K562 (cell line): ENCODE results near the gene BSDC1. TPM values are rescaled to one million over a fixed set of nuclear protein-coding genes. Genes with fewer than 3 reads are reported as not detected.
A peak's percentile ranks its signal among the peaks of the same experiment; 100 is the strongest.

ENCODE experiments used
- ATAC-seq: fragments of 200-7000 bp; cut with Tn5 transposase; 3 replicates; pipeline ENCODE4 v1.9.1; 2020; ENCODE audit warnings: moderate library complexity
- BruUV-seq: library from RNA; stranded (reverse); fragments of 400-500 nt; replicated peaks from 2 replicates; lab custom pipeline; 2021; lab: Mats Ljungman, UMichigan
- CTCF ChIA-PET: fragments of 300-600 bp; formaldehyde crosslinking; extraction: SDS; loops from one replicate; lab custom pipeline; 2021; ENCODE audit warnings: low intra/inter-chr PET ratio; lab: Yijun Ruan, JAX
- POLR2A ChIA-PET: fragments of 300-600, 350-650 bp; sonication (Branson Sonifier 250); formaldehyde crosslinking; extraction: SDS; loops from one replicate; lab custom pipeline; 2021; ENCODE audit warnings: antibody characterized with exemption, inconsistent platforms; lab: Yijun Ruan, JAX
- DNase-seq, 4 experiments: peaks; one replicate each; pipeline versions ENCODE4 v3.0.0 to v3.0.0-alpha.2; 2011 to 2018; ENCODE audit warnings: low spot score in 3 of 4, mixed read lengths in 3 of 4; ENCODE audit errors: extremely low read depth in 1 of 4
- FAIRE-seq: peaks from 2 replicates; lab custom pipeline; 2011; peaks lifted over from hg19 to GRCh38; lab: Jason Lieb, UNC
- H2AFZ ChIP-seq: 2 replicates; pipeline ENCODE4 v1.6.0; 2011; ENCODE audit warnings: low read depth, low read length, control low read depth, inconsistent platforms
- H3K27ac ChIP-seq: fragments of 200-600 bp; 3 replicates; pipeline ENCODE4 v1.8.0; 2011; ENCODE audit warnings: low read depth, mild to moderate bottlenecking, control low read depth, inconsistent platforms, low read length, moderate library complexity, mixed read lengths; ENCODE audit errors: extremely low read depth
- H3K27me3 ChIP-seq, 2 experiments: fragments of 300-600 bp in 1 of 2; 2 replicates in 1 of 2; 3 replicates in 1 of 2; pipeline versions ENCODE4 v1.6.0 to v1.8.0; 2011; ENCODE audit warnings: inconsistent platforms in 2 of 2, low read length in 2 of 2, mild to moderate bottlenecking in 1 of 2, mixed read lengths in 1 of 2, moderate library complexity in 1 of 2; ENCODE audit not compliant: control insufficient read depth in 2 of 2, insufficient read depth in 2 of 2
- H3K36me3 ChIP-seq: fragments of 300-600 bp; 3 replicates; pipeline ENCODE4 v1.8.0; 2011; ENCODE audit warnings: mild to moderate bottlenecking, low read length, inconsistent platforms; ENCODE audit not compliant: control insufficient read depth, insufficient read depth
- H3K4me1 ChIP-seq, 2 experiments: fragments of 200-600 bp in 1 of 2; replicated peaks in 1 of 2; 2 replicates in 1 of 2; 3 replicates in 1 of 2; pipeline versions ENCODE4 v1.5.1 to v1.8.0; 2011; ENCODE audit warnings: inconsistent platforms in 2 of 2, low read length in 2 of 2, mild to moderate bottlenecking in 1 of 2, mixed read lengths in 1 of 2, moderate library complexity in 1 of 2; ENCODE audit not compliant: control insufficient read depth in 2 of 2, insufficient read depth in 2 of 2
- H3K4me2 ChIP-seq: 2 replicates; pipeline ENCODE4 v1.6.1; 2011; ENCODE audit warnings: low read length, control low read depth, inconsistent platforms, mixed read lengths; ENCODE audit not compliant: insufficient read depth
- H3K4me3 ChIP-seq: fragments of 200-600 bp; sonication (generic), shearing (Covaris generic); 2 replicates; pipeline ENCODE4 v1.5.1; 2016; ENCODE audit warnings: control low read depth, inconsistent platforms
- H3K79me2 ChIP-seq: fragments of 200-600 bp; 3 replicates; pipeline ENCODE4 v1.8.0; 2011; ENCODE audit warnings: low read length, inconsistent platforms; ENCODE audit not compliant: control insufficient read depth, insufficient read depth
- H3K9ac ChIP-seq, 2 experiments: 2 replicates each; pipeline versions ENCODE4 v1.6.0 to v1.6.1; 2011; ENCODE audit warnings: low read depth in 2 of 2, low read length in 2 of 2, control low read depth in 1 of 2, inconsistent platforms in 1 of 2, mild to moderate bottlenecking in 1 of 2, mixed read lengths in 1 of 2; ENCODE audit not compliant: insufficient read depth in 1 of 2
- H3K9me1 ChIP-seq: one replicate; pipeline ENCODE4 v1.6.0; 2011; ENCODE audit warnings: inconsistent platforms, mild to moderate bottlenecking, low read length, moderate library complexity; ENCODE audit not compliant: control insufficient read depth, insufficient read depth
- H3K9me3 ChIP-seq: replicated peaks from 2 replicates; pipeline ENCODE4 v1.5.1; 2011; ENCODE audit warnings: low read depth, low read length, inconsistent platforms; ENCODE audit not compliant: control insufficient read depth, insufficient read depth
- H4K20me1 ChIP-seq: replicated peaks from 2 replicates; pipeline ENCODE4 v1.6.1; 2011; ENCODE audit warnings: low read length, inconsistent platforms, mixed read lengths; ENCODE audit not compliant: control insufficient read depth, insufficient read depth
- CEBPG ChIP-seq, 3 experiments: fragments of 200-800 bp in 1 of 3; sonication (Bioruptor generic) in 1 of 3; sonication (generic) in 1 of 3; formaldehyde crosslinking in 1 of 3; IDR thresholded peaks in 2 of 3; conservative IDR thresholded peaks in 1 of 3; 2 replicates each; pipeline versions ENCODE4 v1.6.1 to v1.8.0; 2016 to 2022; ENCODE audit warnings: missing compliant biosample characterization in 2 of 3, missing genetic modification characterization in 2 of 3, mild to moderate bottlenecking in 1 of 3, missing genetic modification reagents in 1 of 3
- HDAC6 ChIP-seq: IDR thresholded peaks from 2 replicates; pipeline ENCODE4 v1.6.1; 2012; ENCODE audit warnings: low read depth, mild to moderate bottlenecking, control low read depth, inconsistent platforms, low read length, moderate library complexity
- NCOA1 ChIP-seq: fragments of 450-650 bp; IDR thresholded peaks from 2 replicates; pipeline ENCODE4 v1.6.1; 2016; ENCODE audit warnings: low read depth
- NFE2 ChIP-seq: IDR thresholded peaks from 2 replicates; pipeline ENCODE4 v1.6.1; 2014; ENCODE audit warnings: antibody characterized with exemption, low read depth
- POLR2G ChIP-seq: fragments of 200-400 bp; formaldehyde crosslinking; IDR thresholded peaks from 2 replicates; pipeline ENCODE4 v1.6.1; 2017; ENCODE audit warnings: low read depth, mild to moderate bottlenecking, antibody characterized with exemption, low read length, moderate library complexity
- RFX1 ChIP-seq: fragments of 450-650 bp; IDR thresholded peaks from 2 replicates; pipeline ENCODE4 v1.6.1; 2016; ENCODE audit warnings: mild to moderate bottlenecking, moderate library complexity
- SAP30 ChIP-seq: fragments of 200-600 bp; sonication (generic); IDR thresholded peaks from 2 replicates; pipeline ENCODE4 v1.6.1; 2012; ENCODE audit warnings: borderline replicate concordance, low read depth, mild to moderate bottlenecking, moderate library complexity, low read length, control low read depth, inconsistent platforms; ENCODE audit not compliant: insufficient read depth, poor library complexity, severe bottlenecking
- SMARCE1 ChIP-seq: fragments of 450-650 bp; IDR thresholded peaks from 2 replicates; pipeline ENCODE4 v1.7.1; 2016; ENCODE audit warnings: mild to moderate bottlenecking
- TRIM28 ChIP-seq: fragments of 450-650 bp; IDR thresholded peaks from 2 replicates; pipeline ENCODE4 v1.6.1; 2017
- ZEB2 ChIP-seq: fragments of 450-650 bp; IDR thresholded peaks from 2 replicates; pipeline ENCODE4 v1.6.1; 2016
- ZFPM2 ChIP-seq: fragments of 250-450 bp; sonication (Bioruptor Pico); IDR thresholded peaks from 2 replicates; pipeline ENCODE4 v1.5.1; 2022; ENCODE audit warnings: mild to moderate bottlenecking
- WGBS: fragments of 100-300 bp; shearing (Covaris generic); methylation state at CpG from one replicate; pipeline ENCODE4 v1.1.6; 2016; ENCODE audit warnings: low coverage, mixed read lengths; ENCODE audit not compliant: insufficient coverage; ENCODE audit errors: missing lambda C conversion rate; 5-methylcytosine and 5-hydroxymethylcytosine counted together
- in situ Hi-C: fragments of 300-500 bp; cut with MboI; formaldehyde crosslinking; loops from 4 replicates; pipeline ENCODE4 v1.15.0; 2018; ENCODE audit warnings: inconsistent platforms, mixed read lengths
- intact Hi-C: fragments of 100-400 bp; cut with micrococcal nuclease; formaldehyde crosslinking; loops from 2 replicates; pipeline ENCODE4 v1.14.2; 2022
- polyA plus RNA-seq, 8 experiments: library from polyadenylated mRNA; depleted of rRNA in 4 of 8; stranded (reverse) in 5 of 8; unstranded in 3 of 8; fragments of >200 nt; fragmentation: Nextera tagmentation in 2 of 8; fragmentation: Illumina TruSeq in 1 of 8; extraction: Ambion mirVana in 2 of 8; extraction: Trizol in 1 of 8; gene quantifications; 2 replicates each; pipeline versions ENCODE4 v1.2.1 to v1.2.3, GENCODE V29; 2011 to 2014; ENCODE audit warnings: inconsistent platforms in 1 of 8, missing spikeins in 1 of 8
- total RNA-seq, 7 experiments: library from RNA; depleted of rRNA in 6 of 7; stranded (reverse); fragments of >200 nt in 6 of 7; fragmentation: Illumina TruSeq in 2 of 7; extraction: Trizol in 2 of 7; gene quantifications; 2 replicates each; pipeline versions ENCODE4 v1.2.1 to v1.2.3, GENCODE V29; 2011 to 2021; ENCODE audit warnings: low replicate concordance in 1 of 7
- TF ChIP-seq, protein P1 (sequence below): fragments of 450-650 bp; IDR thresholded peaks from 2 replicates; pipeline ENCODE4 v1.6.1; 2016; ENCODE audit warnings: borderline replicate concordance
- TF ChIP-seq, protein P2 (sequence below): fragments of 450-650 bp; formaldehyde crosslinking; IDR thresholded peaks from 2 replicates; pipeline ENCODE4 v1.4.0; 2020; ENCODE audit warnings: mild to moderate bottlenecking, moderate library complexity
- TF ChIP-seq, protein P3 (sequence below): fragments of 450-650 bp; IDR thresholded peaks from one replicate; pipeline ENCODE4 v1.6.1; 2018; ENCODE audit warnings: mild to moderate bottlenecking, moderate library complexity; ENCODE audit not compliant: partially characterized antibody
- TF ChIP-seq, protein P4 (sequence below): sonication (generic); formaldehyde crosslinking; IDR thresholded peaks from 2 replicates; pipeline ENCODE4 v1.8.0; 2022; ENCODE audit warnings: mild to moderate bottlenecking, missing genetic modification reagents

The BSDC1 gene
- total and polyA plus RNA-seq, 9 of the 15 experiments (the other 6 are each of a cell fraction or from before 2014, with no cell fraction given): 10.2 to 96.8 (median 73.1) TPM

DNA sequence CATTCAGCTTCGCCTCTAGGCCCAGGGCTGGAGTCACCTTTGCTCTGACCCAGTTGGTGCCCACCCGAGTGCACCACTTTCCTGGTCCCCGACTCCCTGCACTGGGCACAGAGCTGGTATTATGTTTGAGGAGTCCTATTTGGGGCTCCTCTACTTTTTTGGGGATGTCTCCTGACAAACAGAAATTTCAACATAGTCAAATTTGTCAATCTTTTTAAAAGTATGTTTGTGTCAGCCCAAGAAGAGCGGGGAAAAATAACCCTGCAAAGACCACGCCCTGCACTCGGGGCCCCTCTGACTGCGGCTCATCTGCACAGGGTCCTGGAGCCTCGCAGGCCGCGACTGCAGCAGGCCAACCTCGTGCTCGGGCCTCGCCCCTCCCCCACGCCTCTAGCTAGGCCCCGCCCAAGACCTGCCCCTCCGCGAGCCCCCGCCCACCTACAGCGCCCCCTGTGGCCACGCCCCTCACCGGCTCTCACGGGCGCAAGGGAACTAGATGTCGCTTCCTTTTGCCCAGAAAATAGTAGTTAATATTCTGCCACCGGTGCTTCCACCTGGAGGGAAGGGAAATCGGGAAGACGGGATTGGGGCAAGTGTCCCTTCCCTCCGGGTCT, 43.3 kb downstream of the BSDC1 start:
- ATAC-seq (peak; percentile 68), DNase-seq (peak; percentile 88 to 97 (median 97)), FAIRE-seq (no peak)
- H3K9ac ChIP-seq: peak overlapping the region; percentile 90 to 93; a peak in 3 of 4 replicates
- peaks cover 12% of the 10 kb centered on the region; the same call in 2 of the 3 replicates for H3K79me2 ChIP-seq
- H3K4me3 ChIP-seq: peak overlapping the region; percentile 83
- no peaks in the 10 kb centered on the region for H3K27me3 ChIP-seq
- no peaks in the 10 kb centered on the region; the same call in 1 of the 2 replicates for H3K9me3 ChIP-seq
- H2AFZ ChIP-seq: peak overlapping the region; percentile 100
- peak overlapping the region; percentile 91; the same call in 1 of the 2 replicates for H3K4me2 ChIP-seq
- H4K20me1 ChIP-seq: 0 out of 2 replicates have a peak, but pooled peaks cover 6% of the 10 kb centered on the region
- intact Hi-C loops: loop anchor here (2.0 to 5.0 kb wide), 2 partner anchors 42 to 151 kb away; no protein-coding TSS in a partner anchor
- in situ Hi-C loops: no loop called here
- WGBS: 7% methylated on average over 27 of the region's 28 CpGs
- peak overlapping the region; percentile 96 for H3K27ac ChIP-seq
- ChIA-PET CTCF (no interaction called here), POLR2A (interaction anchor here (0.8 to 3.8 kb wide), 10 partner anchors 9 to 499 kb away, joined by 3 to 30 read pairs (median 6); partner anchors contain the start of gene MARCKSL1)
- BruUV-seq: no TSS peak
- peaks cover 7% of the 10 kb centered on the region; the same call in 1 of the 3 replicates for H3K36me3 ChIP-seq
- H3K9me1 ChIP-seq: no peaks in the 10 kb centered on the region
- peaks cover 37 to 52% of the 10 kb centered on the region in 2 experiments for H3K4me1 ChIP-seq
- TF ChIP-seq, protein P1, sequence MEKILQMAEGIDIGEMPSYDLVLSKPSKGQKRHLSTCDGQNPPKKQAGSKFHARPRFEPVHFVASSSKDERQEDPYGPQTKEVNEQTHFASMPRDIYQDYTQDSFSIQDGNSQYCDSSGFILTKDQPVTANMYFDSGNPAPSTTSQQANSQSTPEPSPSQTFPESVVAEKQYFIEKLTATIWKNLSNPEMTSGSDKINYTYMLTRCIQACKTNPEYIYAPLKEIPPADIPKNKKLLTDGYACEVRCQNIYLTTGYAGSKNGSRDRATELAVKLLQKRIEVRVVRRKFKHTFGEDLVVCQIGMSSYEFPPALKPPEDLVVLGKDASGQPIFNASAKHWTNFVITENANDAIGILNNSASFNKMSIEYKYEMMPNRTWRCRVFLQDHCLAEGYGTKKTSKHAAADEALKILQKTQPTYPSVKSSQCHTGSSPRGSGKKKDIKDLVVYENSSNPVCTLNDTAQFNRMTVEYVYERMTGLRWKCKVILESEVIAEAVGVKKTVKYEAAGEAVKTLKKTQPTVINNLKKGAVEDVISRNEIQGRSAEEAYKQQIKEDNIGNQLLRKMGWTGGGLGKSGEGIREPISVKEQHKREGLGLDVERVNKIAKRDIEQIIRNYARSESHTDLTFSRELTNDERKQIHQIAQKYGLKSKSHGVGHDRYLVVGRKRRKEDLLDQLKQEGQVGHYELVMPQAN: 0 out of 2 replicates have a peak, but pooled peaks have one; percentile 60
- TF ChIP-seq SMARCE1 (peak; percentile 71; the same call in 1 of the 2 replicates), TRIM28 (0 out of 2 replicates have a peak, but pooled peaks have one; percentile 34), RFX1 (no peak), NCOA1 (no peak; the same call in 1 of the 2 replicates), ZFPM2 (CRISPR knock-in tag) (no peak), NFE2 (no peak; the same call in 1 of the 2 replicates), SAP30 (no peak), ZEB2 (no peak), CEBPG (CRISPR knock-in tag; IDR thresholded peaks at IDR 0.05) (no peak), CEBPG (tag; conservative IDR thresholded peaks at IDR 0.05 in 1 of 2, IDR thresholded peaks at IDR 0.05 in 1 of 2) (0 out of 4 replicates have a peak, but pooled peaks of 1 of the 2 experiments have one; percentile 37), HDAC6 (no peak), POLR2G (no peak)
- TF ChIP-seq, protein P2, sequence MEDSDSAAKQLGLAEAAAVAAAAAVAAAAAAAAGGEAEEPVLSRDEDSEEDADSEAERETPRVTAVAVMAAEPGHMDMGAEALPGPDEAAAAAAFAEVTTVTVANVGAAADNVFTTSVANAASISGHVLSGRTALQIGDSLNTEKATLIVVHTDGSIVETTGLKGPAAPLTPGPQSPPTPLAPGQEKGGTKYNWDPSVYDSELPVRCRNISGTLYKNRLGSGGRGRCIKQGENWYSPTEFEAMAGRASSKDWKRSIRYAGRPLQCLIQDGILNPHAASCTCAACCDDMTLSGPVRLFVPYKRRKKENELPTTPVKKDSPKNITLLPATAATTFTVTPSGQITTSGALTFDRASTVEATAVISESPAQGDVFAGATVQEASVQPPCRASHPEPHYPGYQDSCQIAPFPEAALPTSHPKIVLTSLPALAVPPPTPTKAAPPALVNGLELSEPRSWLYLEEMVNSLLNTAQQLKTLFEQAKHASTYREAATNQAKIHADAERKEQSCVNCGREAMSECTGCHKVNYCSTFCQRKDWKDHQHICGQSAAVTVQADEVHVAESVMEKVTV (CRISPR knock-in tag): no peak
- TF ChIP-seq, protein P3, sequence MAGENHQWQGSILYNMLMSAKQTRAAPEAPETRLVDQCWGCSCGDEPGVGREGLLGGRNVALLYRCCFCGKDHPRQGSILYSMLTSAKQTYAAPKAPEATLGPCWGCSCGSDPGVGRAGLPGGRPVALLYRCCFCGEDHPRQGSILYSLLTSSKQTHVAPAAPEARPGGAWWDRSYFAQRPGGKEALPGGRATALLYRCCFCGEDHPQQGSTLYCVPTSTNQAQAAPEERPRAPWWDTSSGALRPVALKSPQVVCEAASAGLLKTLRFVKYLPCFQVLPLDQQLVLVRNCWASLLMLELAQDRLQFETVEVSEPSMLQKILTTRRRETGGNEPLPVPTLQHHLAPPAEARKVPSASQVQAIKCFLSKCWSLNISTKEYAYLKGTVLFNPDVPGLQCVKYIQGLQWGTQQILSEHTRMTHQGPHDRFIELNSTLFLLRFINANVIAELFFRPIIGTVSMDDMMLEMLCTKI: no peak
- TF ChIP-seq, protein P4, sequence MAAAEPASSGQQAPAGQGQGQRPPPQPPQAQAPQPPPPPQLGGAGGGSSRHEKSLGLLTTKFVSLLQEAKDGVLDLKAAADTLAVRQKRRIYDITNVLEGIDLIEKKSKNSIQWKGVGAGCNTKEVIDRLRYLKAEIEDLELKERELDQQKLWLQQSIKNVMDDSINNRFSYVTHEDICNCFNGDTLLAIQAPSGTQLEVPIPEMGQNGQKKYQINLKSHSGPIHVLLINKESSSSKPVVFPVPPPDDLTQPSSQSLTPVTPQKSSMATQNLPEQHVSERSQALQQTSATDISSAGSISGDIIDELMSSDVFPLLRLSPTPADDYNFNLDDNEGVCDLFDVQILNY (CRISPR knock-in tag): no peak; the same call in 1 of the 2 replicates
